Testis (tissue), 2 donors: ENCODE measurements around the gene LUC7L3.
"Not testable (repeated sequence)": the region's sequence is repeated elsewhere in the genome, so short reads cannot be mapped to it uniquely, and the experiment has no call there.

Source experiments
- CTCF ChIP-seq, 3 experiments: fragments of 450-650 bp in 2 of 3; fragments of 200-600 bp in 1 of 3; sonication (generic) in 1 of 3; IDR thresholded peaks; one replicate each; pipeline ENCODE4 v1.5.1; 2016 to 2019; ENCODE audit warnings: antibody characterized with exemption in 3 of 3, mild to moderate bottlenecking in 2 of 3, moderate library complexity in 1 of 3
- POLR2A ChIP-seq: fragments of 450-650 bp; IDR thresholded peaks from one replicate; pipeline ENCODE4 v1.6.1; 2017; ENCODE audit warnings: antibody characterized with exemption, mild to moderate bottlenecking, moderate library complexity

- TF ChIP-seq POLR2A; CTCF (IDR thresholded peaks at IDR 0.05): not testable (repeated sequence)
These were observed 85.5 kb downstream of the LUC7L3 start for GRCh38 chr17:50804749-50805475.
